H9 (cell line): ENCODE results near the gene AFAP1. TPM values are rescaled to one million over a fixed set of nuclear protein-coding genes. Genes with fewer than 3 reads are reported as not detected.

ENCODE experiments used
- DNase-seq: peaks from one replicate; pipeline ENCODE4 v3.0.0-alpha.2; 2017
- H2AFZ ChIP-seq: one replicate; pipeline ENCODE4 v1.6.1; 2013; ENCODE audit warnings: mild to moderate bottlenecking, low read length, control low read depth, moderate library complexity
- H2AK5ac ChIP-seq: 2 replicates; pipeline ENCODE4 v1.6.1; 2013; ENCODE audit warnings: low read length, control low read depth, mixed read lengths; ENCODE audit not compliant: insufficient read length
- H2BK120ac ChIP-seq: one replicate; pipeline ENCODE4 v1.6.1; 2013; ENCODE audit warnings: low read depth, mild to moderate bottlenecking, low read length, control low read depth, inconsistent platforms; ENCODE audit not compliant: poor library complexity, severe bottlenecking
- H2BK12ac ChIP-seq: 2 replicates; pipeline ENCODE4 v1.6.1; 2013; ENCODE audit warnings: low read length, control low read depth, mixed read lengths, low read depth; ENCODE audit not compliant: insufficient read length
- H2BK15ac ChIP-seq: 2 replicates; pipeline ENCODE4 v1.6.1; 2013; ENCODE audit warnings: low read depth, low read length, control low read depth
- H2BK20ac ChIP-seq: one replicate; pipeline ENCODE4 v1.6.1; 2013; ENCODE audit warnings: low read depth, mild to moderate bottlenecking, low read length, control low read depth, inconsistent platforms; ENCODE audit not compliant: poor library complexity, severe bottlenecking
- H2BK5ac ChIP-seq: 2 replicates; pipeline ENCODE4 v1.6.1; 2013; ENCODE audit warnings: low read length, control low read depth, mixed read lengths; ENCODE audit not compliant: insufficient read length
- H3K14ac ChIP-seq: 2 replicates; pipeline ENCODE4 v1.6.1; 2013; ENCODE audit warnings: low read length, control low read depth; ENCODE audit not compliant: insufficient read depth
- H3K18ac ChIP-seq: 2 replicates; pipeline ENCODE4 v1.6.1; 2013; ENCODE audit warnings: low read depth, mild to moderate bottlenecking, mixed read lengths, low read length, control low read depth; ENCODE audit not compliant: insufficient read length
- H3K23ac ChIP-seq: 2 replicates; pipeline ENCODE4 v1.6.1; 2013; ENCODE audit warnings: low read length, control low read depth, mixed read lengths, low read depth; ENCODE audit not compliant: insufficient read length
- H3K23me2 ChIP-seq: 2 replicates; pipeline ENCODE4 v1.6.1; 2013; ENCODE audit warnings: low read depth, mild to moderate bottlenecking, mixed read lengths, low read length, control low read depth; ENCODE audit not compliant: insufficient read length, poor library complexity, severe bottlenecking
- H3K27ac ChIP-seq: 2 replicates; pipeline ENCODE4 v1.5.1; 2013; ENCODE audit warnings: low read length, control low read depth, mixed read lengths, low read depth; ENCODE audit not compliant: insufficient read length
- H3K27me3 ChIP-seq: 2 replicates; pipeline ENCODE4 v1.6.1; 2013; ENCODE audit warnings: low read length, control low read depth, inconsistent platforms; ENCODE audit not compliant: insufficient read depth
- H3K4ac ChIP-seq: 2 replicates; pipeline ENCODE4 v1.6.1; 2013; ENCODE audit warnings: low read depth, mild to moderate bottlenecking, control low read depth, inconsistent platforms, low read length, moderate library complexity
- H3K4me1 ChIP-seq: 2 replicates; pipeline ENCODE4 v1.6.1; 2013; ENCODE audit warnings: low read length, control low read depth, inconsistent platforms; ENCODE audit not compliant: insufficient read depth
- H3K4me2 ChIP-seq: 2 replicates; pipeline ENCODE4 v1.6.1; 2013; ENCODE audit warnings: low read length, control low read depth, mixed read lengths; ENCODE audit not compliant: insufficient read length, insufficient read depth
- H3K56ac ChIP-seq: 2 replicates; pipeline ENCODE4 v1.6.1; 2013; ENCODE audit warnings: low read depth, mild to moderate bottlenecking, mixed read lengths, low read length, control low read depth; ENCODE audit not compliant: insufficient read length
- H3K79me1 ChIP-seq: 2 replicates; pipeline ENCODE4 v1.6.1; 2013; ENCODE audit warnings: low read depth, mild to moderate bottlenecking, moderate library complexity, low read length, control low read depth, inconsistent platforms; ENCODE audit not compliant: insufficient read depth, poor library complexity, severe bottlenecking
- H3K79me2 ChIP-seq: 2 replicates; pipeline ENCODE4 v1.6.1; 2013; ENCODE audit warnings: low read length, control low read depth, inconsistent platforms; ENCODE audit not compliant: insufficient read depth
- H3K9ac ChIP-seq: 2 replicates; pipeline ENCODE4 v1.6.1; 2013; ENCODE audit warnings: low read length, control low read depth, mixed read lengths; ENCODE audit not compliant: insufficient read length; ENCODE audit errors: extremely low read depth
- H3K9me3 ChIP-seq: one replicate; pipeline ENCODE4 v1.6.1; 2013; ENCODE audit warnings: low read depth, low read length, inconsistent platforms; ENCODE audit not compliant: control insufficient read depth
- H3T11ph ChIP-seq: one replicate; pipeline ENCODE4 v1.6.1; 2013; ENCODE audit warnings: mild to moderate bottlenecking, low read length, control low read depth, inconsistent platforms
- H4K20me1 ChIP-seq: one replicate; pipeline ENCODE4 v1.6.1; 2013; ENCODE audit not compliant: control insufficient read depth, insufficient read length, insufficient read depth
- H4K5ac ChIP-seq: 2 replicates; pipeline ENCODE4 v1.6.1; 2013; ENCODE audit warnings: low read depth, mild to moderate bottlenecking, mixed read lengths, low read length, control low read depth; ENCODE audit not compliant: insufficient read length
- H4K8ac ChIP-seq: replicated peaks from 2 replicates; pipeline ENCODE4 v1.6.1; 2013; ENCODE audit warnings: low read length, control low read depth, mixed read lengths, low read depth; ENCODE audit not compliant: insufficient read length
- H4K91ac ChIP-seq: 2 replicates; pipeline ENCODE4 v1.6.1; 2013; ENCODE audit warnings: low read depth, mild to moderate bottlenecking, moderate library complexity, mixed read lengths, low read length, control low read depth; ENCODE audit not compliant: insufficient read length
- H3K27ac Mint-ChIP-seq, 3 experiments: 2 replicates in 2 of 3; 3 replicates in 1 of 3; pipeline ENCODE4 v1.8.0; 2020 to 2021; ENCODE audit warnings: mixed read lengths in 3 of 3, mild to moderate bottlenecking in 1 of 3, moderate library complexity in 1 of 3
- H3K27me3 Mint-ChIP-seq: 2 replicates; pipeline ENCODE4 v1.8.0; 2021; ENCODE audit warnings: low read depth, mild to moderate bottlenecking, moderate library complexity, mixed read lengths
- H3K36me3 Mint-ChIP-seq, 3 experiments: 2 replicates in 2 of 3; 3 replicates in 1 of 3; pipeline ENCODE4 v1.8.0; 2020 to 2021; ENCODE audit warnings: low read depth in 3 of 3, mixed read lengths in 3 of 3; ENCODE audit not compliant: insufficient read depth in 1 of 3
- H3K4me1 Mint-ChIP-seq, 2 experiments: 2 replicates each; pipeline ENCODE4 v1.8.0; 2020; ENCODE audit warnings: mixed read lengths in 2 of 2
- H3K4me3 Mint-ChIP-seq, 2 experiments: 2 replicates in 1 of 2; 3 replicates in 1 of 2; pipeline ENCODE4 v1.8.0; 2020 to 2021; ENCODE audit warnings: mild to moderate bottlenecking in 2 of 2, mixed read lengths in 2 of 2, moderate library complexity in 1 of 2
- H3K9me3 Mint-ChIP-seq, 2 experiments: 2 replicates in 1 of 2; 3 replicates in 1 of 2; pipeline ENCODE4 v1.8.0; 2020; ENCODE audit warnings: mild to moderate bottlenecking in 2 of 2, mixed read lengths in 2 of 2, moderate library complexity in 1 of 2
- WGBS: extraction: QIAGEN DNeasy Blood & Tissue Kit; methylation state at CpG from one replicate; pipeline ENCODE4 v1.1.7; 2013; ENCODE audit warnings: missing lambda C conversion rate, low lambda C conversion rate, mixed read lengths; ENCODE audit not compliant: insufficient read length; ENCODE audit errors: extremely low coverage; 5-methylcytosine and 5-hydroxymethylcytosine counted together
- total RNA-seq: library from RNA; stranded (reverse); gene quantifications from 2 replicates; pipeline ENCODE4 v1.2.1, GENCODE V29; 2021
- TF ChIP-seq, protein P1 (sequence below): fragments of 200-600 bp; sonication (generic); conservative IDR thresholded peaks from 3 replicates; pipeline ENCODE4 v1.8.0; 2021; ENCODE audit warnings: antibody characterized with exemption, mild to moderate bottlenecking

AFAP1 gene
- total RNA-seq, 1 experiment from 2014 or later = 6.5 TPM

GRCh38 chr4:7826176-7826908 lies 113.3 kb downstream of the AFAP1 start:
- Histone ChIP-seq H3K79me1 (no peaks in the 10 kb centered on the region), H3T11ph (no peak overlapping the region), H3K4ac (no peak overlapping the region), H3K18ac (no peak overlapping the region), H4K20me1 (no peaks in the 10 kb centered on the region), H3K14ac (no peak overlapping the region), H4K91ac (no peak overlapping the region), H3K79me2 (0 out of 2 replicates have a peak, but pooled peaks cover 1% of the 10 kb centered on the region), H2BK5ac (no peak overlapping the region), H3K23me2 (no peaks in the 10 kb centered on the region), H2BK15ac (no peak overlapping the region), H3K27me3 (no peaks in the 10 kb centered on the region), H2BK120ac (no peak overlapping the region), H4K8ac (no peak overlapping the region), H3K23ac (no peak overlapping the region), H2BK12ac (no peak overlapping the region), H3K4me2 (no peak overlapping the region), H3K4me1 (peaks cover 6% of the 10 kb centered on the region; the same call in 1 of the 2 replicates), H2AK5ac (no peak overlapping the region), H3K56ac (no peak overlapping the region), H4K5ac (no peak overlapping the region), H3K9me3 (no peaks in the 10 kb centered on the region), H3K9ac (no peak overlapping the region), H3K27ac (no peak overlapping the region), H2AFZ (no peak overlapping the region), H2BK20ac (no peak overlapping the region)
- Mint-ChIP-seq H3K27ac (peak overlapping the region; percentile 14 to 79 (median 78); a peak in 6 of 7 replicates), H3K4me3 (no peak overlapping the region), H3K4me1 (peaks cover 56 to 58% of the 10 kb centered on the region in 2 experiments), H3K36me3 (peaks cover 8 to 17% (median 14%) of the 10 kb centered on the region in 3 experiments), H3K9me3 (peaks cover 0 to 8% of the 10 kb centered on the region in 2 experiments; a peak in 2 of 5 replicates), H3K27me3 (no peaks in the 10 kb centered on the region)
- WGBS = no CpG with 5 or more reads among the region's 12 CpGs
- peak; percentile 62 for DNase-seq
- TF ChIP-seq, protein P1, sequence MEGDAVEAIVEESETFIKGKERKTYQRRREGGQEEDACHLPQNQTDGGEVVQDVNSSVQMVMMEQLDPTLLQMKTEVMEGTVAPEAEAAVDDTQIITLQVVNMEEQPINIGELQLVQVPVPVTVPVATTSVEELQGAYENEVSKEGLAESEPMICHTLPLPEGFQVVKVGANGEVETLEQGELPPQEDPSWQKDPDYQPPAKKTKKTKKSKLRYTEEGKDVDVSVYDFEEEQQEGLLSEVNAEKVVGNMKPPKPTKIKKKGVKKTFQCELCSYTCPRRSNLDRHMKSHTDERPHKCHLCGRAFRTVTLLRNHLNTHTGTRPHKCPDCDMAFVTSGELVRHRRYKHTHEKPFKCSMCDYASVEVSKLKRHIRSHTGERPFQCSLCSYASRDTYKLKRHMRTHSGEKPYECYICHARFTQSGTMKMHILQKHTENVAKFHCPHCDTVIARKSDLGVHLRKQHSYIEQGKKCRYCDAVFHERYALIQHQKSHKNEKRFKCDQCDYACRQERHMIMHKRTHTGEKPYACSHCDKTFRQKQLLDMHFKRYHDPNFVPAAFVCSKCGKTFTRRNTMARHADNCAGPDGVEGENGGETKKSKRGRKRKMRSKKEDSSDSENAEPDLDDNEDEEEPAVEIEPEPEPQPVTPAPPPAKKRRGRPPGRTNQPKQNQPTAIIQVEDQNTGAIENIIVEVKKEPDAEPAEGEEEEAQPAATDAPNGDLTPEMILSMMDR = no peak
